Nephron progenitor cell (in vitro differentiated cells): ENCODE measurements around the gene TCP10L.

Source experiments
- DNase-seq: peaks from one replicate; pipeline ENCODE4 v3.0.0; 2021
- H3K27ac Mint-ChIP-seq: 2 replicates; pipeline ENCODE4 v1.8.0; 2021; ENCODE audit warnings: mild to moderate bottlenecking, moderate library complexity, mixed read lengths
- H3K27me3 Mint-ChIP-seq: 2 replicates; pipeline ENCODE4 v1.8.0; 2021; ENCODE audit warnings: mild to moderate bottlenecking, low read depth, mixed read lengths; ENCODE audit not compliant: poor library complexity
- H3K36me3 Mint-ChIP-seq: 2 replicates; pipeline ENCODE4 v1.8.0; 2021; ENCODE audit warnings: low read depth, mixed read lengths
- H3K4me1 Mint-ChIP-seq: 2 replicates; pipeline ENCODE4 v1.8.0; 2021; ENCODE audit warnings: mixed read lengths
- H3K4me3 Mint-ChIP-seq: 2 replicates; pipeline ENCODE4 v1.8.0; 2021; ENCODE audit warnings: mild to moderate bottlenecking, moderate library complexity, mixed read lengths
- H3K9me3 Mint-ChIP-seq: 2 replicates; pipeline ENCODE4 v1.8.0; 2021; ENCODE audit warnings: mild to moderate bottlenecking, moderate library complexity, mixed read lengths
- TF ChIP-seq, protein P1 (sequence below): fragments of 200-600 bp; sonication (generic); IDR thresholded peaks from 2 replicates; pipeline ENCODE4 v1.5.0; 2021; ENCODE audit warnings: antibody characterized with exemption

The TCP10L gene

GRCh38 chr21:32574946-32575925, 10.1 kb downstream of the TCP10L start:
- Mint-ChIP-seq H3K9me3 (no peaks in the 10 kb centered on the region), H3K4me3 (no peak overlapping the region), H3K4me1 (no peaks in the 10 kb centered on the region), H3K27ac (no peak overlapping the region), H3K36me3 (no peaks in the 10 kb centered on the region), H3K27me3 (peaks cover 48% of the 10 kb centered on the region)
- TF ChIP-seq, protein P1, sequence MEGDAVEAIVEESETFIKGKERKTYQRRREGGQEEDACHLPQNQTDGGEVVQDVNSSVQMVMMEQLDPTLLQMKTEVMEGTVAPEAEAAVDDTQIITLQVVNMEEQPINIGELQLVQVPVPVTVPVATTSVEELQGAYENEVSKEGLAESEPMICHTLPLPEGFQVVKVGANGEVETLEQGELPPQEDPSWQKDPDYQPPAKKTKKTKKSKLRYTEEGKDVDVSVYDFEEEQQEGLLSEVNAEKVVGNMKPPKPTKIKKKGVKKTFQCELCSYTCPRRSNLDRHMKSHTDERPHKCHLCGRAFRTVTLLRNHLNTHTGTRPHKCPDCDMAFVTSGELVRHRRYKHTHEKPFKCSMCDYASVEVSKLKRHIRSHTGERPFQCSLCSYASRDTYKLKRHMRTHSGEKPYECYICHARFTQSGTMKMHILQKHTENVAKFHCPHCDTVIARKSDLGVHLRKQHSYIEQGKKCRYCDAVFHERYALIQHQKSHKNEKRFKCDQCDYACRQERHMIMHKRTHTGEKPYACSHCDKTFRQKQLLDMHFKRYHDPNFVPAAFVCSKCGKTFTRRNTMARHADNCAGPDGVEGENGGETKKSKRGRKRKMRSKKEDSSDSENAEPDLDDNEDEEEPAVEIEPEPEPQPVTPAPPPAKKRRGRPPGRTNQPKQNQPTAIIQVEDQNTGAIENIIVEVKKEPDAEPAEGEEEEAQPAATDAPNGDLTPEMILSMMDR: no peak
- DNase-seq: no peak

DNA sequence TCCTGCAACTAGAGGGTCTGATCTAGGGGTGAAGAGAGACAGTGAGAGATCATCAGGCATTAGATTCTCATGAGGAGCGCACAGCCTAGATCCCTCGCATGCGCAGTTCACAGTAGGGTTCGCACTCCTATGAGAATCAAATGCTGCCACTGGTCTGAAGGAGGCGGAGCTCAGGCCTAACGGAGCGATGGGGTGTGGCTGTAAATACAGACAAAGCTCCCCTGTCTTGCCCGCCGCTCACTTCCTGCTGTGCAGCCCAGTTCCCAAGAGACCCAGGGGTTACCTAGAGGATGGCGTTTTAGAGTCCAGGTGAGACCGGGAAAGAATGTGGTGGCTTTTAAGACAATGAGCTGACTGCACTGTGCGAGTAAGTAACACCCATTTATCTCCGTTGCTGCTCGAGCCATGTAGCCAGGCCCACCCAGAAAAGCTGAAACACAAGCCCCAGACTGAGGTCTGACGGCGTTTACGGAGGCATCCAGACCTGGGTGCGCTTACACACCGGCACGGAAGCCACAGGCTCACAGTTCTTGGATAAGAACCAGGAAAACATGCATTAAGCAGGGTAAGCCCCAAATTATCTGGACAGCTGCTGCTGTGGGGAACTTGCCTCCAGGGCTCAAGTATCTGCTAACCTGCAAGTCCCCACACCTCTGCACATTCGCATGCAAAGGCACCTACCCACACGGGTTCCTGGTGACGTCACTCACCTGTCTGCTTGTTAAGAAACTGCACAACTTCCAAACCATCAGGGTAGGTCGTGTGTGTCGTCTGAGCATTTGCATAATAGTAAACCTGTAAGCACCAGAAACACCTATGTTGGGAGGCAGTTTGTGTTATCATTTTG, 12.5 kb downstream of the TCP10L start:
- no peak for DNase-seq
- Mint-ChIP-seq H3K27me3 (peaks cover 34% of the 10 kb centered on the region), H3K36me3 (no peaks in the 10 kb centered on the region), H3K27ac (no peak overlapping the region), H3K4me3 (no peak overlapping the region), H3K9me3 (no peaks in the 10 kb centered on the region), H3K4me1 (peaks cover 14% of the 10 kb centered on the region)
- TF ChIP-seq, protein P1: no peak

DNA sequence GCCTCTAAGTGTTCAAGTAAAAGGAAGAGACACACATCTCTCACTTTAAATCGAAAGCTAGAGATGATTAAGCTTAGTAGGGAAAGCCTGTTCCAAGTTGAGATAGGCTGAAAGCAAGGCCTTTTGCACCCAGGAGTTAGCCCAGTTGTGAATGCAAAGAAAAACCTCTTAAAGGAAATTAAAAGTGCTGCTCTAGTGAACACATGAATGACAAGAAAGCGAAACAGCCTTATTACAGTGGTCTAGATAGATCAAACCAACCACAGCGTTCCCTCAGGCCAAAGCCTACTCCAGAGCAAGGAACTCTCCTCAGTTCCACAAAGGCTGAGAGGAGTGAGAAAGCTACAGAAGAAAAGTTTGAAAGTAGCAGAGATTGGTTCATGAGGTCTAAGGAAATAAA, 14.9 kb downstream of the TCP10L start:
- peaks cover 15% of the 10 kb centered on the region for H3K9me3 Mint-ChIP-seq
- peaks cover 14% of the 10 kb centered on the region for H3K4me1 Mint-ChIP-seq
- DNase-seq: no peak
- H3K4me3 Mint-ChIP-seq: peak overlapping the region; percentile 92
- H3K27me3 Mint-ChIP-seq: peaks cover 27% of the 10 kb centered on the region
- TF ChIP-seq, protein P1: no peak
- H3K36me3 Mint-ChIP-seq: peaks cover 8% of the 10 kb centered on the region
- H3K27ac Mint-ChIP-seq: no peak overlapping the region

DNA sequence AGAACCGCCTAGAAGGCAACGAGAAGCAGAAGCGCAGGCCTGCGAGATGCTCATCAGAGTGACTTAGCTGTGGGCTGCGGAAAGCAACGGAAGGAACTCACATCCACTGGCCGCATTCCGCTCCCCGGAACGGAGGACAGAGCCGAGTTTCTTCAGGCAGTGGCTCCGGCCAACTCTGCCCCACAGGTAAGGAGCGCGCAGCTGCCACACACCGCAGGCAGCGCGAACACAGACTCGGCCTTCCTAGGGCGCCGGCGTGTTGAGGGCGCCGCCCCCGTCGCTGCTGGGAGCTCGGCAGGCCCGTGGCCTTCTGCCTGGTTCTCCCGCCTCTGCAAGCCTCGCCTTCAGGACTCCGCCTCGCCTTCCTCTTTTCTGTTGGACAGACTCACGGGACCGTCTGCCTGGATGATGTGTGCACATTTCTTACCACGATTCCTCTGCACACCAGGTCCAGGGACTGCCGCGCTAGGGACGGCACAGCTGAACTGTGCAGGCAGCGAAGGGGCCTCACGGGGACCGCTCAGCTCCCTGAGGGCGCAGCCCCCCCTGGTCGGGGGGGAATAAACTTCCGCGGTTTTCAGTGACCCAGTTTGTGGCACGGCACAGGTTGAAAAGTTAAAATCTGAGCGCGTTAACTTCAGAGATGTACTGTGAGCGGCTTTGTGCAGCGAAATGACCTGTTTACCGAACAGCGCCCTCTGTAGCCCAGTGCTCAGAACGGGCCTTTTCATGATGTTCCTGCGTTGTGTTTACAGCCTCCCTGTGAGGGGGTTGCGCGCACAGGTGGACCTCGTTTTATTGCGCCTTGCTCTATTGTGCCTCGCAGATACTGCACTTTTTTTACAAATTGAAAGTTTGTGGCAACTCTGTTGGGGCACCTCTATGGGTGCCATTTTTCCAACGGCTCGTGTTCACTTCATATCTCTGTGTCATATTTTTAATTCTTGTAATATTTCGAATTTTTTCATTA, 15.8 kb downstream of the TCP10L start:
- peaks cover 14% of the 10 kb centered on the region for H3K4me1 Mint-ChIP-seq
- H3K36me3 Mint-ChIP-seq: peaks cover 17% of the 10 kb centered on the region
- H3K27ac Mint-ChIP-seq: peak overlapping the region; percentile 77
- peaks cover 24% of the 10 kb centered on the region for H3K9me3 Mint-ChIP-seq
- peaks cover 22% of the 10 kb centered on the region for H3K27me3 Mint-ChIP-seq
- DNase-seq: peak; percentile 85
- TF ChIP-seq, protein P1: peak; percentile 84
- H3K4me3 Mint-ChIP-seq: peak overlapping the region; percentile 92

DNA sequence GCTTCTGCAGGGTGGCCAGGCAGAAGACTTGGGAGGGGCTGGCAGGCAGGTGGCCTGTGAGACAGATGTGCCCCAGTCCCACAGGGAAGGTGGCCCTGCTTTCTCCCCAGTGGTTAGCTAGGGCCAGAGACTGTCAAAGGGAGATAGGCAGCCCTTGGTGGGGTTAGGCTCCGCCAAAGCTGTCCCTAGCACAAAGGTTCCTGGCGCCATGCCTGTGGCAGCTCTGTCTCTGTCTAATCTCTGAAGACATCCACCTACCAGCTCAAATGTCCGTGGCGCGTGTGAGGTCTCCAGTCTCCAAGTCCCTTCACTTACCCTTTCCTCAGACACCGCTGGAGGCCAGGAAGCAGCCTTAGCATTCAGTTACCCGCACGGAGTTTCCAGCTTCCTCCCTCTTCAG, 17.7 kb downstream of the TCP10L start:
- Mint-ChIP-seq H3K4me1 (peaks cover 14% of the 10 kb centered on the region), H3K4me3 (no peak overlapping the region), H3K27me3 (peaks cover 9% of the 10 kb centered on the region), H3K9me3 (peaks cover 35% of the 10 kb centered on the region), H3K36me3 (peaks cover 18% of the 10 kb centered on the region), H3K27ac (no peak overlapping the region)
- TF ChIP-seq, protein P1: no peak
- no peak for DNase-seq
